Psoas muscle (tissue), 8 donors: ENCODE results near the gene BFSP1. TPM values are rescaled to one million over a fixed set of nuclear protein-coding genes. Genes with fewer than 3 reads are reported as not detected.

Experiments
- ATAC-seq, 4 donors: fragments of 200-7000 bp; cut with Tn5 transposase; one replicate each; pipeline ENCODE4 v1.9.1; 2020; ENCODE audit warnings: moderate library complexity in 3 of 4, mild to moderate bottlenecking in 2 of 4
- DNase-seq, 2 donors: peaks; one replicate each; pipeline ENCODE4 v3.0.0-alpha.2; 2020
- H3K27ac ChIP-seq: fragments of 200-600 bp; one replicate; pipeline ENCODE4 v1.8.0; 2022
- H3K27me3 ChIP-seq, 3 donors: fragments of 200-600 bp in 1 of 3; one replicate each; pipeline versions ENCODE4 v1.6.1 to v1.8.0; 2013 to 2022; ENCODE audit warnings: low read length in 2 of 3, mild to moderate bottlenecking in 2 of 3, moderate library complexity in 1 of 3; ENCODE audit not compliant: insufficient read depth in 3 of 3
- H3K36me3 ChIP-seq, 2 donors: fragments of 200-600 bp in 1 of 2; one replicate each; pipeline versions ENCODE4 v1.6.1 to v1.8.0; 2013 to 2022; ENCODE audit warnings: low read depth in 1 of 2, mild to moderate bottlenecking in 1 of 2, moderate library complexity in 1 of 2; ENCODE audit not compliant: insufficient read depth in 1 of 2
- H3K4me1 ChIP-seq: fragments of 200-600 bp; one replicate; pipeline ENCODE4 v1.8.0; 2022
- H3K4me3 ChIP-seq: fragments of 200-600 bp; one replicate; pipeline ENCODE4 v1.8.0; 2022; ENCODE audit warnings: mild to moderate bottlenecking
- H3K9me3 ChIP-seq: fragments of 200-600 bp; one replicate; pipeline ENCODE4 v1.8.0; 2022
- CTCF ChIP-seq: fragments of 200-600 bp; IDR thresholded peaks from one replicate; pipeline ENCODE4 v1.8.0; 2022; ENCODE audit warnings: antibody characterized with exemption
- WGBS, 3 donors: extraction: QIAGEN DNeasy Blood & Tissue Kit; methylation state at CpG; one replicate each; pipeline versions ENCODE4 v1.1.6 to v1.1.7; 2013; 5-methylcytosine and 5-hydroxymethylcytosine counted together
- intact Hi-C, 2 donors: fragments of 100-400 bp; cut with DNase I; formaldehyde crosslinking; loops; one replicate each; pipeline versions ENCODE4 v1.11.0 to v1.14.2; 2022
- polyA plus RNA-seq, 3 donors: library from polyadenylated mRNA; stranded (reverse); fragments of 200-250 nt; gene quantifications; one replicate each; pipeline ENCODE4 v1.2.3, GENCODE V29; 2013
- total RNA-seq, 4 donors: library from RNA; stranded (reverse); fragmentation: NEBNext Ultra II Directional in 2 of 4; extraction: Animal tissue kit (Norgen Biotek cat#: 25700) in 2 of 4; gene quantifications; one replicate each; pipeline versions ENCODE4 v1.2.1 to v1.2.4, GENCODE V29; 2021 to 2023
- donor health status: healthy with polysubstance abuse.
- donor health status: DM: no; HTN: no; CAD: no; lungs with moderate emphysema.
- donor health status: Bipolar disorder and iron deficiency.
- donor health status: healthy.
- donor health status: DM: yes; HTN: yes; CAD: no.
- donor health status: DM: no; HTN: no; CAD: no.
- donor health status: DM: no; HTN: no; CAD: no.
- donor health status: DM: yes; HTN: yes; CAD: no.

BFSP1 gene
- total and polyA plus RNA-seq, 7 donors, result 0.12 to 0.57 (median 0.24) TPM; not detected in 1

DNA sequence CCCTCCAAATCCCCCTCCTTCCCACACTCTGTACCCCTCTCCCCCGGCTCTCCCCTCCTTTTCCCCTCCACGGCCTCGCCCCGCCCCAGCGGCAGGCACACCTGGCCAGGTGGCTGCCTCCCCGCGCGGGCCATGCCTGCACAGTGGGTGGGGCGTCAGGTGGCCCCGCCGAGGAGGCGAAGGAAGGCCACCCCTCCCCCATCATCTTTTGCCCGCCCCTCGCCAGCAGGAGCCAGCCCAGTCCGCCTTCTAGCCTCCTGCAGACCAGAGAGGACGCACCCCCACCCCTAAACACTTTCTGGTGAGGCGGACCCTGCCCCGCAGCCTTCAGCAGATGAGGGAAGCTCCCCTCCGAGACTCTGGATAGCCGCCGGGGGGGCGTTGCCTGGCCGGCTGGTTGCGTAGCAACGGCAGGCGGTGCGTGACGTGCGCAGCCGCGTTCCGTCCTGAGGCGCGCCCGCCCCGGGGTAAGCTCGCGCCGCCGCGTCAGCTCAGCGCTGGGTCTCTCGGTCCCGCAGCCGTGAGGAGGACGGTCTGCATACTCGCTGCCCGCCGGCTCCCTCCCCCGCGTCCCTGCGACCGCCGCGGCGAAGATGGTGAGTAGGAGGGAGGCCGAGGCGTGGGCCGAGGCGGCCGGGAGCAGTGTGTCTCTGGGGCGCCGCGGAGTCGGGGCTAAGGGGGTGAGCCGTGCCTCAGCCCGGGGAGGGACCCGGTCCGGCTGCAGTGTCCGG lies 38.6 kb upstream of the BFSP1 start, which contains the start of gene DSTN:
Gene DSTN (plus strand): TSS at position 460 of the 731 bp plus-strand sequence. CDS start 134 bp downstream, at position 594.
- 0 to 1% (median 0%) methylated on average over 50 to 70 of the region's 70 CpGs for WGBS, 3 donors
- peak within 1 kb of the TSS; percentile 97 for H3K27ac ChIP-seq
- H3K4me3 ChIP-seq, result peak within 1 kb of the TSS; percentile 84
- no peaks in the 10 kb centered on the region for H3K9me3 ChIP-seq
- ATAC-seq, result peak; percentile 95 to 97 (median 96)
- H3K36me3 ChIP-seq, result no peaks in the 10 kb centered on the region
- peak; percentile 92 to 96 for DNase-seq
- peaks cover 14% of the 10 kb centered on the region for H3K4me1 ChIP-seq
- intact Hi-C loops, result loop anchor here in 1 of 2 donors (5.0 kb wide), 1 partner anchor 32 kb away; no protein-coding TSS in a partner anchor
- no peaks in the 10 kb centered on the region for H3K27me3 ChIP-seq
- TF ChIP-seq CTCF, result no peak

DNA sequence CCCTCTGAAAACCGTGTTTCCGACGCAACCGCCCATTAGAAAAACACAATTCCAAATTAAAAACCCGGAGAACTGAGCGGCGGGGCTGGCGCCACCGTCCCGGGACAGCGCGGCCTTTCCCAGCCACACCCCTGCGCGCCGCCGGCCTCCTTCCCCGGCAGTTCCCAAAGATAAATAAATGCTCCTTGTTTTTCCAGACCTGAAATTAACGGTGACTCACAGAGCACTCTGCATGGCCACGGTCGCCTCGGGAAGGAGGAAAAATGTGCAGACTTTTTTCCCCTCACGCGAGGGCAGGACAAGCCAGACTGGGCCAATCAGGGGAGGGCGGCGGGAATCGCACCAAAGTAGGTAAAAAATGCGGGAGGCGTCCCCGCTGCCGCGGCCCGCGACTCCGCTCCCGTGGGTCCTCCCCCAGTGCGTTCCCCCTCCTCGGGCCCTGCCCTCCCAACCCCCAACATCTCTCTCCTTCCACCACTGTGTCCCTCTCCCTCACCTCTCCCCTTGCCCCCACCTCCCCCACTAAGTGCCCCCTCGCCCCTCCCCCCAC lies 37.9 kb upstream of the BFSP1 start:
- peak; percentile 77 to 86 for DNase-seq
- 1 to 2% (median 2%) methylated on average over 32 to 38 of the region's 38 CpGs for WGBS, 3 donors
- Histone ChIP-seq H3K4me3 (peak overlapping the region; percentile 84), H3K27ac (peak overlapping the region; percentile 97), H3K36me3 (no peaks in the 10 kb centered on the region), H3K27me3 (no peaks in the 10 kb centered on the region), H3K9me3 (no peaks in the 10 kb centered on the region), H3K4me1 (peaks cover 14% of the 10 kb centered on the region)
- ATAC-seq, result peak; percentile 49 to 63 (median 55)
- TF ChIP-seq CTCF, result no peak
- intact Hi-C loops, result no loop called here

GRCh38 chr20:17568045-17568788 lies 37.0 kb upstream of the BFSP1 start:
- intact Hi-C loops, result no loop called here
- DNase-seq, result no peak
- ATAC-seq, result no peak
- Histone ChIP-seq H3K36me3 (no peaks in the 10 kb centered on the region), H3K27me3 (no peaks in the 10 kb centered on the region), H3K27ac (peak overlapping the region; percentile 97), H3K4me3 (peak overlapping the region; percentile 84), H3K4me1 (peaks cover 14% of the 10 kb centered on the region), H3K9me3 (no peaks in the 10 kb centered on the region)
- TF ChIP-seq CTCF, result no peak
- WGBS, 3 donors, result 79 to 86% (median 83%) methylated on average over 6 of the region's 6 CpGs

DNA sequence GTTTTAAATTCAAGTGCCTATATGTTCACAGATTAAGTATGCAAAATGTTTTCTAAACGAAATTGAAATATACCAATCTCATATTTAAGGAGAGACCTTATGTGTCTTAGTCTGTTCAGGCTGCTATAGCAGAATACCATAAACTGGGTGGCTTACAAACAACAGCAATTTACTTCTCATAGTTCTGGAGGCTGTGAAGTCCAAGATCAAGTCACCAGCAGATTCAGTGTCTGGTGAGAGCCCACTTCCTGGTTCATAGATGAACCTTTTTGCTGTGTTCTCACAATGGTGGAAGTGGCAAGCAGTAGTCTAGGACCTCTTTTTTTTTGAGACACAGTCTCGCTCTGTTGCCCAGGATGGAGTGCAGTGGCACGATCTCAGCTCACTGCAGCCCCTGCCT lies 35.2 kb upstream of the BFSP1 start:
- Histone ChIP-seq H3K4me1 (peaks cover 9% of the 10 kb centered on the region), H3K27ac (no peak overlapping the region), H3K4me3 (no peak overlapping the region), H3K27me3 (no peaks in the 10 kb centered on the region), H3K36me3 (no peaks in the 10 kb centered on the region), H3K9me3 (no peaks in the 10 kb centered on the region)
- DNase-seq (no peak), ATAC-seq (no peak)
- WGBS, 3 donors, result 89 to 93% (median 90%) methylated on average over 3 of the region's 3 CpGs
- TF ChIP-seq CTCF, result no peak
- intact Hi-C loops, result no loop called here
